A673 (cell line): ENCODE results near the gene BACH1.

Source experiments
- CTCF ChIP-seq: fragments of 300-800, 200-600 bp; sonication (generic); conservative IDR thresholded peaks from 2 replicates; pipeline ENCODE4 v1.5.1; 2017; ENCODE audit warnings: low read depth, mild to moderate bottlenecking, antibody characterized with exemption, low read length, moderate library complexity, mixed read lengths
- EZH2 ChIP-seq: fragments of 200-600 bp; sonication (generic); IDR thresholded peaks from 2 replicates; pipeline ENCODE4 v1.6.1; 2017; ENCODE audit warnings: borderline replicate concordance, low read depth, mild to moderate bottlenecking, mixed read lengths, antibody characterized with exemption, low read length; ENCODE audit not compliant: poor library complexity, severe bottlenecking

GRCh38 chr21:29295066-29295650, 3.6 kb upstream of the BACH1 start:
- TF ChIP-seq CTCF (no peak), EZH2 (no peak)
